K562 (cell line): ENCODE measurements around the gene TARBP1. TPM values are rescaled to one million over a fixed set of nuclear protein-coding genes. Genes with fewer than 3 reads are reported as not detected.

Source experiments
- AFF4 ChIP-seq: sonication (generic); formaldehyde crosslinking; IDR thresholded peaks from 2 replicates; pipeline ENCODE4 v1.8.0; 2023; ENCODE audit warnings: mild to moderate bottlenecking, missing genetic modification reagents
- BRD9 ChIP-seq: fragments of 450-650 bp; IDR thresholded peaks from 2 replicates; pipeline ENCODE4 v1.6.1; 2018; ENCODE audit warnings: low read depth; ENCODE audit not compliant: partially characterized antibody
- HLTF ChIP-seq: fragments of 450-650 bp; IDR thresholded peaks from 2 replicates; pipeline ENCODE4 v1.6.1; 2016
- HNRNPH1 ChIP-seq: fragments of 200-400 bp; formaldehyde crosslinking; optimal IDR thresholded peaks from 2 replicates; pipeline ENCODE3; 2017; ENCODE audit warnings: low read depth, mild to moderate bottlenecking, low read length, moderate library complexity
- MCM5 ChIP-seq: fragments of 450-650 bp; IDR thresholded peaks from 2 replicates; pipeline ENCODE4 v1.6.1; 2016; ENCODE audit warnings: low read depth
- MGA ChIP-seq: fragments of 450-650 bp; IDR thresholded peaks from 2 replicates; pipeline ENCODE4 v1.6.1; 2016; ENCODE audit warnings: mild to moderate bottlenecking, moderate library complexity
- PHTF2 ChIP-seq: fragments of 250-450 bp; sonication (Bioruptor Pico); IDR thresholded peaks from 2 replicates; pipeline ENCODE4 v1.5.0; 2021; ENCODE audit warnings: mild to moderate bottlenecking
- RHOXF2B ChIP-seq: fragments of 250-450 bp; sonication (Bioruptor Pico); conservative IDR thresholded peaks from 2 replicates; pipeline ENCODE4 v1.5.1; 2021
- TCF7L2 ChIP-seq: fragments of 150-350 bp; IDR thresholded peaks from 2 replicates; pipeline ENCODE4 v1.6.1; 2016; ENCODE audit warnings: low read depth, mild to moderate bottlenecking, low read length, moderate library complexity
- ZBTB17 ChIP-seq: fragments of 450-650 bp; formaldehyde crosslinking; IDR thresholded peaks from 2 replicates; pipeline ENCODE4 v1.4.0; 2020; ENCODE audit warnings: mild to moderate bottlenecking
- ZBTB26 ChIP-seq: fragments of 450-650 bp; formaldehyde crosslinking; IDR thresholded peaks from 2 replicates; pipeline ENCODE4 v1.4.0; 2022; ENCODE audit warnings: missing genetic modification characterization
- ZNF121 ChIP-seq: sonication (generic); formaldehyde crosslinking; conservative IDR thresholded peaks from 2 replicates; pipeline ENCODE4 v1.8.0; 2022; ENCODE audit warnings: missing genetic modification reagents
- ZNF408 ChIP-seq: fragments of 250-450 bp; sonication (Bioruptor Pico); IDR thresholded peaks from 2 replicates; pipeline ENCODE4 v1.4.0; 2020; ENCODE audit warnings: low read depth, mild to moderate bottlenecking, moderate library complexity
- polyA plus RNA-seq, 8 experiments: library from polyadenylated mRNA; depleted of rRNA in 4 of 8; stranded (reverse) in 5 of 8; unstranded in 3 of 8; fragments of >200 nt; fragmentation: Nextera tagmentation in 2 of 8; fragmentation: Illumina TruSeq in 1 of 8; extraction: Ambion mirVana in 2 of 8; extraction: Trizol in 1 of 8; gene quantifications; 2 replicates each; pipeline versions ENCODE4 v1.2.1 to v1.2.3, GENCODE V29; 2011 to 2014; ENCODE audit warnings: inconsistent platforms in 1 of 8, missing spikeins in 1 of 8
- total RNA-seq, 7 experiments: library from RNA; depleted of rRNA in 6 of 7; stranded (reverse); fragments of >200 nt in 6 of 7; fragmentation: Illumina TruSeq in 2 of 7; extraction: Trizol in 2 of 7; gene quantifications; 2 replicates each; pipeline versions ENCODE4 v1.2.1 to v1.2.3, GENCODE V29; 2011 to 2021; ENCODE audit warnings: low replicate concordance in 1 of 7

Gene TARBP1
- total and polyA plus RNA-seq, 9 of the 15 experiments (the other 6 are each of a cell fraction or from before 2014, with no cell fraction given) = 8.8 to 48.0 (median 22.9) TPM

GRCh38 chr1:234361102-234361603 lies 117.8 kb downstream of the TARBP1 start (continued):
- TF ChIP-seq MGA = 0 out of 2 replicates have a peak, but pooled peaks have one; percentile 11
- TF ChIP-seq TCF7L2 = no peak
- no peak for TF ChIP-seq HLTF
- TF ChIP-seq AFF4 (CRISPR knock-in tag) = no peak
- no peak for TF ChIP-seq PHTF2 (CRISPR knock-in tag)
- TF ChIP-seq HNRNPH1 = no peak
- 0 out of 2 replicates have a peak, but pooled peaks have one; percentile 35 for TF ChIP-seq ZBTB26 (CRISPR knock-in tag)
- TF ChIP-seq MCM5 = no peak
- TF ChIP-seq ZNF121 (CRISPR knock-in tag) = no peak
- peak; percentile 22 for TF ChIP-seq BRD9
- no peak for TF ChIP-seq ZNF408 (CRISPR knock-in tag)
- TF ChIP-seq ZBTB17 (CRISPR knock-in tag) = peak; percentile 73
- TF ChIP-seq RHOXF2B (CRISPR knock-in tag) = no peak
